GM18870 (cell line): ENCODE results near the gene ZFP36L1.

Experiments
- ATAC-seq: cut with Tn5 transposase; IDR thresholded peaks from one replicate; pipeline ENCODE4 v1.9.1; 2021; ENCODE audit warnings: moderate library complexity; ENCODE audit not compliant: unreplicated experiment

ZFP36L1 gene

GRCh38 chr14:68785534-68786490 lies 7.1 kb downstream of the ZFP36L1 start:
- no peak for ATAC-seq

- no peak for ATAC-seq
Observed at GRCh38 chr14:68784978-68785533, 7.8 kb downstream of the ZFP36L1 start.

GRCh38 chr14:68784226-68784910 lies 8.5 kb downstream of the ZFP36L1 start:
- peak; percentile 34 for ATAC-seq

GRCh38 chr14:68783408-68784225 lies 9.2 kb downstream of the ZFP36L1 start:
- no peak for ATAC-seq

DNA sequence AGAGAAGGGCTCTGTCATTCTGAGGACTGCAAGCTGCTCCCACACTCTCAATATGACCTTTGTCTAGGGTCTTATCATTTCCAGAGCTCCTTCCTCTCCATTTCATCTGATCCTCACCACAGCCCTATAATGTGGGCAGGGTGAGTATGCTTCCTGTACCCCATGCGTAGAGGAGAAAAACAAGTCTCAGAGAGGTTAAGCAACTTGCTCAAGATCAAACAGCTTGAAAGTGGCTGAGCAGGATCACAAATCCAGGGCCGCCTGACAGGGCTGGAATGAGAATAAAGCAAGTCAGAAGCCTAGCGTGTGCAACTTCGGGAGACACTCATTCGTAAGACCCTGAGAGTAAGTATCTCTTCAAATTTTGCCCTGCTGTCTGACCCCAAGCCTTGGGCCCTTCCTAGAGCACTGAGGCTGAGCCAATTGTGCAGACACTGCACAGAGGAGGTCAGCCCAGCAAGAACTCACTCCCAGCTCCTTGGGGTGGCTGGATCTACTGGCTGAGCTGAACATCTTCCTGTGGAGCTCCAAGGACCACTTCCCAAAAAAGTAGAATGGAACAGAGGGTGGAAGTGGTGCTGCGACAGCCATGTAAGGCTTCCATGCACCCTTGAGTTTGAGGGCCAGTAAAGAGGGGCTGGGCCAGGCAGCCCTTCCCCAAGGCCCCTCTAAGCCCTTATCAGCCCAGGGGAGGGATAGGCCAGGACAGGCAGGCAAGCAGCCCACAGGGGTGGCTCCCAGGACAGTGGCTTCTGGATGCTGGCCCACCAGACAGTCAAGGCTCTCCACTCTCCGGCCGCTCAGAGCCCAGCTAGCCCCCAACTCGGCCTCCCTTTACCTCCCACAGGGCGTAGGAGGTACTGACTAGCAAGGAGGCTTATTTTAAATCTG lies 10.5 kb downstream of the ZFP36L1 start:
- no peak for ATAC-seq

DNA sequence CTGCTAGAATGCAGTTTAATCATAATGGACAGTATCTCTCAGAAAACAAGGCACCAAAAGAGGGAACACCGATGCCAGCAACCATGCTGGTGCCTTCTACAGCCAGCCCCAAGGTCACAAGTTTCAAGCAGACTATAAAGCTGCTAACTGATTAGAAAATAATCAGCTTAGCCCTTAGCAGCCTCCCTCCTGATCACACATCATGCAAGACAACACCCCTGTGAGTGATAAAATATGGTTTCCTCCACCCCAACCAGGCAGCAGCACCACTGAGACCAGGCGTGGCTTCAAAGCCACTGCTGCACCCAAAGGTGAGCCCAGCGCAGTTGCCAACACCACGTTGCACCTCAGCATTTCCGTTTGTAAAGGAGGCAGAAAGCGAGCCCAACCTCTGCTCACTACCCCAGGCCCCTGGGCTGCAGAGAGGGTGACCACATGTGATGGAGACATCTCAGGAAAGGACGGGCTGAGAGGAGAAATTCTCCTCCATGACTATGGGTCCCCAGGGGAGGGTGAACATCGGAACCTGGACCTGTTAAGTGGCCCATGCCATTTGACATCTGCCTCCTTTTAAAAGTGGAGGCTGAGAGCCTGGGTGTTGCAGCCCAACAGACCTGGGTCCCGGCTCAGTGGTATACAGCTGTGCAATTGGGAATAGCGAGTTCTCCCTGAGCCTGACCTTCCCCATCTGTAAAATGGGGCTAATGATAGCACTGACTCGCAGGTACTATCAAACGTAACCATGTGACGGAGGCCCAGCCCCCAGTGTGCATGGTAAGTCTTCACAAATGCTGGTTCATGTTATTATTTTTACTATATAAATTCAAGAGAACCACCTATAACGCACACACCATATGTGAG lies 11.5 kb downstream of the ZFP36L1 start:
- ATAC-seq: no peak

- no peak for ATAC-seq
Observed at GRCh38 chr14:68780358-68781160, 12.3 kb downstream of the ZFP36L1 start.

- no peak for ATAC-seq
Observed at GRCh38 chr14:68779761-68780323, 13.0 kb downstream of the ZFP36L1 start.

- ATAC-seq: no peak
Observed at GRCh38 chr14:68777644-68778043, 15.2 kb downstream of the ZFP36L1 start.

DNA sequence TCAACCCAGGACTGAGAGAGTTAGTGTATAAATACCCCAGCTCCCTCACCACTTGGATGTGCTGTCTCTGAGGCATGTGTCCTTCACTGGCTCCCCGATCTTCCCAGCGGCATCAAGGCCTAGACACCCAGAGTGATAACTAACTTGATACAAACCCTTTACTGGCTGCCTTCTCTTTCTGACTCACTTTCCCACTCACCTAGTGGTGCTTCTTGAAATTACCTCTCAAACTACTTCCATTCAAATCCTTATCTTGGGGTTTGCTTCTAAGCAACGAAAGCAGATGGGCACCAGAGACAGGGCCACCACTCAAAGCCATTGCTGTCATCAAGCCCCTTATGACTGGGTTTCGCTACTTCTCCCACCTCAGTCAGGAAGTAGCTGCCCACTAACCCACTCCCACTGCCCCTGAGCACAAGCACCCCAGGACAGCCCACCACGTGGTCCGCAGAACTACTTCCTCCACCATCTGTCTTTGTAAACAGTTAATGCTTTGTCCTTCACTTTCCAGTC lies 17.2 kb downstream of the ZFP36L1 start:
- ATAC-seq: no peak

DNA sequence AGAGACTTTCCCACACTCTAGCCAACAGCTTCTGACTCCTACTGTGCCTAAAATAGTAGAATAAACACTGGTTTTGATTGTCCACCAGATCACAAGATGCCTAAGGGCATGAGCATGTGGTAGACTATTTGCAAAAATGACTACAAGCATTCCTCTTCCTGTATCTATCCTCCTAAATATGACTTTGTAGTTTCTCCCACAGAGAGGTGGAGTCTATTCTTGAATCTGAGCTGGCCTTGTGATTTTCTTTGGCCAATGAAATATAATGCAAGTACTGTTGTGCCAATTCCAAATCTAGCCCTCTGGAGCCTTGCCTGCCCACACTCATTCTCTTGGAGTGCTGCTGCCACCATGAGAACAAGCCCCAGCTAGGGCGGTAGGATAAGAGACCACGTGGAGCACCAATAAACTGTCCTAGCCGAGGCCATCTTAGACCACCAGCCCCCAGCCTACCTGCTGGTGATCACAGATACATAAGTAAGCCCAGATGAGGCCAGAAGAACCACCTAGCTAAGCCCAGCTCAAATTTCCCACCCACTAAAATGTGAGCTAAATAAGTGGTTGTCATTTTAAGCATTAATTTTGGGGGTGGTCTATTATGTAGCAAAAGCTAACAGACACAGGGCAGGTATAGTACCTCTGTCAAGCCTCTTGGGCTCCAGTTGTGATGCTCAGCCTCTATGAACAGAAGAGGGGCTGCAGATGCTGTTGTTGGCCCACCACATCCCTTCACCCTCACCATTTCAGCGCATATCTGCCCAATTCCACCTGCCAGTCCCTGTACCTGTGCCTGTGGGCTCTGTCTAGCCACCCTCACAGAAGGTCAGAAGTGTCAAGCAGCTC lies 17.9 kb downstream of the ZFP36L1 start:
- ATAC-seq: no peak

GRCh38 chr14:68772761-68773381 lies 20.0 kb downstream of the ZFP36L1 start:
- no peak for ATAC-seq

DNA sequence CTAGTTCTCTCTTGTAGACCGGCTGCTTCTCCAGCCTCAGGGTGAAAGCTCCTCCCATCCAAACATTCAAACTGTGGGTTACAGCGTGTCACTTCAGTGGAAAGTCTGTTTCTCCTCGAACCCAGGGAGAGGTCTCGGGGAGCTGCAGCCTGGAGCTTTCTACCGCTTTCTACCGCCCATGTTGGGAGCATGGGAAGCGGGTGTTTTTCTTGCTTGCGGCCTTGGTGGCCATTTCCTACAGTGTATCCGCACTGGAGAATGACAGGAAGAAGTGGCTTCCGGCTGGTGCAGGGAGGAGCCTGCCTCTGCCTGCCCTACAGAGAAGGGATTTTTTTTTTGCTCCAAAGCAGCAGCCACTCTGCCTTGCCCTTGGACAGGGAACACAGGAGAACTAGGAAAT lies 21.2 kb downstream of the ZFP36L1 start:
- ATAC-seq: no peak

GRCh38 chr14:68770553-68771286 lies 22.1 kb downstream of the ZFP36L1 start:
- no peak for ATAC-seq

GRCh38 chr14:68770051-68770450 lies 22.8 kb downstream of the ZFP36L1 start:
- no peak for ATAC-seq

DNA sequence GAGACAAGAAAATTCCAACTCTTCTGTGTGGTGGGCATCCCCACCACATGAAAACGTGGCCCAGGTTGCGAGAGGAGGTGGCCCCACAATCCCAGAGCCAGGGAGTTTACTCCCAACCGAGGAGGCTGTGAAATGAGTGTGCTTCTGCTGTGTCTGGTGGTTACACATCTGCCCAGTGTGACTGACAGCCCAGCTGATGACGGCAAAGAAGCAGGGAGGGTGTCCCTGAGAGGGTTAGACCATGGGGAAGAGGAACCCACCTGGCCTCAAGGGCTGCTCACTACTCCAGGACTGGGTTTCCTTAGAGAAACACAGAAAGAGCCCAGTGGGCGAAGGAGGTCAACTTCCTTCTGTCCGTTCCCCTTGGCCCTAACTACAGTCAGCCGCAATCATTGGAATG lies 24.6 kb downstream of the ZFP36L1 start:
- no peak for ATAC-seq
